Stimulated activated CD8-positive, alpha-beta memory T cell treated with anti-CD3 and anti-CD28 coated beads, Interleukin-15, amount 100 ng/mL, for 1 hour (primary cell): ENCODE data around the gene OPRD1.
"Not testable (repeated sequence)": the region's sequence is repeated elsewhere in the genome, so short reads cannot be mapped to it uniquely, and the experiment has no call there.

Experiments used
- DNase-seq: peaks from one replicate; pipeline ENCODE4 v3.0.0-alpha.2; 2020; ENCODE audit warnings: low read depth

Gene OPRD1

DNA sequence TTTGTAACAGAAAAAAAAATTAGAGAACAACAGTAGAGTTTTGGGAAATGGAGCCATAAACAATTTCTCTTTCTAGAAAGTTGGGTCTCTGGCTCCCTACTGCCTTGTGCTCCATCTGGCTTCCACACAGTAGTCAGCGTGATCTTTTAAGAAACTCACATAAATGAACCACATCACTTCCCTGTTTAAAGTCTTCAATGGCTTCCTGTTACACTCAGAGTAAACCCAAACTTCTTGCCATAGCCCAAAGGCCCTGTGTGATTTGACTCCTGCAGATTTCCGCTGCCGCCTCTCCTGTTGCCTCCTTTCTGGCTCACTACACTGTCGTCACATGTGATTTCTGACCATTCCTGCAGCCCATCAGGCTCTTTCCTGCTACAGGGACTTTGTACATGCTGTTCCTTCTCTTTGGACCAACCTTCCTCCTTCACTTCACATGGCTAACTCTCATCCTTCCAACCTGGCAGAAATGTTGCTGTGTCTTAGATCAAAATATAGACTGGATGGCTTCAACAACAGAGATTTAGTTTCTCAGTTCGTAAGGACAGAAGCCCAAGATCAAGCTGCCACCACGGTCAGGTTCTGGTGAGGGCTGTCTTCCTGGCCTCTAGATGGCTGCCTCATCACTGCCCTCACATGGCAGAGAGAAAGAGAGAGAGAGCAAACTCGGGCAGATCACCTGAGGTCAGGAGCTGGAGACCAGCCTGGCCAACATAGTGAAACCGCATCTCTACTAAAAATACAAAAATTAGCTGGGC lies 34.0 kb downstream of the OPRD1 start:
- DNase-seq, result no peak

DNA sequence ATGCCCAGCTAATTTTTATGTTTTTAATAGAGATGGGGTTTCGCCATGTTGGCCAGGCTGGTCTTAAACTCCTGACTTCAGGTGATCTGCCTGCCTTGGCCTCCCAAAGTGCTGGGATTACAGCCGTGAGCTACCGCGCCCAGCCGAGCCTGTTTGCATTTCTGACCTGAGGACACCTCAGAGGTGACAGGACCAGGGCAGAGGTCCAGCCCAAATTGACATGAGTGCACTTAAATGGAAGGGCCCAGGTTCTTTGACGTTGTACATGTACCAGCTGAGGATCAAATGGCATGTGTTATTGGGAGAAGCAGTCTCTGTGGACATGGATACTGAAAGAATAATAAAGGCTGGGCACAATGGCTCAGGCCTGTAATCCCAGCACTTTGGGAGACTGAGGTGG lies 35.2 kb downstream of the OPRD1 start:
- not testable (repeated sequence) for DNase-seq

DNA sequence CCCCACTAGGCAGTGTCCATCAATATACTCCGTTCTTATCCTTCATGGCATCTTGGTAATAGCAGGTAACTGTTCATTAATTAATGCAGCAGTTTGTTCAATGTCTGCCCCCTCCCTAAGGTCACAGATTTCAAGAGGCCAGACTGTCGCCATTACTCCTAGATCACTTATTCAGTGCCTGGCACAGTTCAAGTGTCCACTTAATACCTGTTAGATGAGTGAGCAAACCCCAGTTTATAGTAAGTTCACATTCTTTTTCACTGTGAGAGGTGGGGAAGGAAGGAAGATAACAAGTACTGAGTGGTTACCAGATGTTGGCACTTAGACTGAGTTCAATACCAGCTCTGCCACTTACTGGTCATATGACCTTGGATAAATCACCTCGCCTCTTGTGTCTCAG lies 36.4 kb downstream of the OPRD1 start:
- no peak for DNase-seq

DNA sequence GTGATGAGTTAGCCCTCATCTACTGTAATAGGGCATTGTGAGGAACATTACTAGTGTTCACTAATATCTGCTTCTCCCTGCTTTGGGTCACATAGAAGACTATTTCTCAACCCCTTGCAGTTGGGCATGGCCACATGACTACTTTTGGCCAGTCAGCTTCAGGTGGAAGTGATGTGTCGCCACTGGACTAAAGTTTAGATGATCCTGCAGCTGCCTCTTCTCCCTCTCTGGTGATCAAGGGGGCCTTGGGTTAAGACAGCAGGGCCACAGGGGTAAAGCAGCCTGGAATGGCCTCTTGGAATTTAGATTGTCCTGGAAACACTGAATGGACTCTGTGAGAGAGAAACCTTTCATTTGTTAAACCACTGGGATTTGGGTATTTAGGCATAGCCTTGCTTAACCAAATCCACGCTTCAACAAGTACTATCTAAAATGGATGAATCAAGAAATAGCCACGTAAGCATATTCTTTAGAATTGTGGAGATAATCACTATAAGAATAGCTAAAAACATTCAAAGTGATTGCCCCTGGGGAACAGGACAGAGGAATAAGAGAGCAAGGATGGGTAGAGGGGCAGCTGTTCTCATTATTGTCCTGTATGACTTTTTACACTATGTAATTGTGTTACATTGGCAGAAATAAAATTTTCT lies 41.2 kb downstream of the OPRD1 start:
- DNase-seq, result no peak

DNA sequence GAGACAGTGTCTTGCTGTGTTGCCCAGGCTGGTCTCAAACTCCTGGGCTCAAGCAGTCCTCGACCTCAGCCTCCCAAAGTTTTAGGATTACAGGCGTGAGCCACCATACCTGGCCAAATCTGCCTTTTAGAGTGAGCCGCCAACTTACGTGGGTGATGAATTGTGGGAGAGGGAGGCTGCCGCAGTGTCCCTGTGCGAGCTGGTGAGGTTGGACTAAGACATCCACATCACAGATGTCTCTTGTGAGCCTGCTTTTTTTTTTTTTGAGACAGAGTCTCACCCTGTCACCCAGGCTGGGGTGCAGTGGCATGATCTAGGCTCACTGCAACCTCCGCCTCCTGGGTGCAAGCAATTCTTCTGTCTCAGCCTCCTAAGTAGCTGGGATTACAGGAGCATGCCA lies 42.4 kb downstream of the OPRD1 start:
- not testable (repeated sequence) for DNase-seq

DNA sequence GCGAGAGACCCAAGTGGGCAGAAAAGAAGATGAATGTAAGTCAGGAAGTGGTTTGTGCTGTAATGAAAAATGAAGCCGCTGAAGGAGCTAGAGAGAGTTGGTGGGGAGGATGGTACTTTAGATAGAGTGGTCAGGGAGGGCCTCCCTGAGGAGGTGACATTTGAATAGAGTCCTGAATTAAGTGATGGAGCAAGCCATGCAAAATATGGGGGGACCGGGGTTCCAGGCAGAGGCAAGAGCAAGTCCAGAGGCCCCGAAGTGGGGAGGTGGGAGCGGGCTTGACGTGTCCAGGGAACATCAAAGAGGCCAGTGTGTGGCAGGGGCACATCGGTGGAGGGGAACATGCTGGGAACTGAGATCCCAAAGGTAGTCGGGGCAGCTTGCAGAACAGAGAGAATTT lies 43.1 kb downstream of the OPRD1 start:
- no peak for DNase-seq

DNA sequence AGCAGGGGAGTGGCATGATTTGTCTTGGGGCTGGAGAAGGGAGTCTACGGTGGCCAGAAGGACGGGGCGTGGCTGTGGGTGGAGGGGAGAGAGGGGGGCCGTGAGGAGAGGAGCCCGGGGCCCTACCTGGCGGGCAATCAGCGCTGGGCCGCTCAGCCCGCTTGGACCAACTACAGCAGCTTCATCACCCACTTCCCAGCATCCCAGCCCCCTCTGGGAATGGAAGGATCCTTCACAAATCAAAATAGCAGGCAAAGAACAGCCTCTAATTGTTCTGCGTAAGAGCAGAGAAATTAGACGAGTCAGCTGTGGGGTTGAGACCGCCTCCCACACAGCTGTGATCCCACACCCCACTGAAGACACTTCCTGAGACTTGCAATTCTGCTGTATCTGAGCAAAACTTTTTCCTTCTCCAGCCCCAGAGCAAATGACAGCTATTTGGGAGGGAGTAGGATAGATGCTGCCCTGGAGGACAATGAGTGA lies 43.5 kb downstream of the OPRD1 start:
- DNase-seq, result no peak

DNA sequence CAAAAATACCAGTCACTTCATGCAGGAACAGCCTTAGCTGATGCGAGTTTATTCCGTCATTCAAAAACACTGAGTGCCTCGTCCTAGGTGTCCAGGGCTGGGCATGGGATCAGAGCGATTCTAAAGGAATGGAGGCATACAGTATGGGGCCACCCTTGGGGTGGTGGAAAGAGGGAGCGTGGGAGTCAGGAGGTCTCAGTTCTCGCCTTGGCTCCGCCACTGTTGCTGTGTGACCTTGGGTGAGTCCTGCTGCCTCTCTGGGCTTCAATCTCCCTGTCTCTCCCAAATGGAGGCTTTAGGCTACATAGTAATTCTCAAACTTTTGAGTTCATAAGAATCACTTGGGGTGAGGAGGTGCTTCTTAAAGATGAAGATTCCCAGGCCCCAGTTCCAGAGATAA lies 44.0 kb downstream of the OPRD1 start:
- DNase-seq, result no peak

DNA sequence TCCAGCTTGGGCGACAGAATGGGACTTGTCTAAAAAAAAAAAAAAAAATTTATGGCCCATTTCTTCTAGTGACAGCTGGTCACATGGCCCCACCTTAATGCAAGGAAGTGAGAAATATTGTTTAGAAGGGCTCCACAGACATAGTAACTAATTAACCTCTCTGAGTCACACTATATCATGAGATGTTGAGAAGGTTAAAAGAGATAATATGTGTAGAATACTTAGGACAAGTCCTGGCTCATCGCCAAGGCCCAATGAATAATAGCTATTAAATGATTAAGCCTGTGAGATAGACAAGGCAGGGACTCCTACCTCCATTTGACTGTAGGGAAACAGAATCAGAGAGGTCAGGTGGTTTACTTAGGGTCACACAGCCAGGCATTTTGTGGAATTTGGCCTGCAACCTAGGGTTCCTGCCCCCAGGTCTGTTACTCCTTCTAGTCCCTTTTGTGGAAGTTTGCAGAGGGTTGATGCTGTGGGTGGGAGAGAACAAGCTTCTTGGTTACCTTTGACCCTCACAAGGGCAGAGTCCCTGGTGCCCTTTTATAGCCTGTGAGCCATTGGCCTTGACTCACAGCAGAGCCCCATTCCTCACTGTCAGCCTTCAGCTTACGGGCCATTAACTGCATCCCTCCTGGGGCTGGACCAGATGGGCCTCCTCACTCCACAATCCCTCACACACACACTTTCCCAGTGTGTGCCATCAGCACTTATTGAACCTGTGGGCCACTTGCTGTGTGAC lies 48.5 kb downstream of the OPRD1 start:
- DNase-seq, result no peak

DNA sequence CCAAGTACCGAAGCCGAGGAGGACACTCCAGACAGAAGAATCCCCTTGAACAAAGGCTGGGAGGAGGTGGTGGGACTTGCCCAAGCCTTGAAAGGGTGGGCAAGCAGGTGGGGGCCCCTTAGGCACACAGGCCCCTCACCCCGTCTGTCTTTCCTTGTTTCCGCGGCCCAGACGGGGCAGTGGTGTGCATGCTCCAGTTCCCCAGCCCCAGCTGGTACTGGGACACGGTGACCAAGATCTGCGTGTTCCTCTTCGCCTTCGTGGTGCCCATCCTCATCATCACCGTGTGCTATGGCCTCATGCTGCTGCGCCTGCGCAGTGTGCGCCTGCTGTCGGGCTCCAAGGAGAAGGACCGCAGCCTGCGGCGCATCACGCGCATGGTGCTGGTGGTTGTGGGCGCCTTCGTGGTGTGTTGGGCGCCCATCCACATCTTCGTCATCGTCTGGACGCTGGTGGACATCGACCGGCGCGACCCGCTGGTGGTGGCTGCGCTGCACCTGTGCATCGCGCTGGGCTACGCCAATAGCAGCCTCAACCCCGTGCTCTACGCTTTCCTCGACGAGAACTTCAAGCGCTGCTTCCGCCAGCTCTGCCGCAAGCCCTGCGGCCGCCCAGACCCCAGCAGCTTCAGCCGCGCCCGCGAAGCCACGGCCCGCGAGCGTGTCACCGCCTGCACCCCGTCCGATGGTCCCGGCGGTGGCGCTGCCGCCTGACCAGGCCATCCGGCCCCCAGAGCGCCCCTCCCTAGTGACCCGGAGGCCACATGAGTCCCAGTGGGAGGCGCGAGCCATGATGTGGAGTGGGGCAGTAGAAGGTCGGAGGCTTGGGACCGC lies 50.8 kb downstream of the OPRD1 start:
- DNase-seq, result no peak

DNA sequence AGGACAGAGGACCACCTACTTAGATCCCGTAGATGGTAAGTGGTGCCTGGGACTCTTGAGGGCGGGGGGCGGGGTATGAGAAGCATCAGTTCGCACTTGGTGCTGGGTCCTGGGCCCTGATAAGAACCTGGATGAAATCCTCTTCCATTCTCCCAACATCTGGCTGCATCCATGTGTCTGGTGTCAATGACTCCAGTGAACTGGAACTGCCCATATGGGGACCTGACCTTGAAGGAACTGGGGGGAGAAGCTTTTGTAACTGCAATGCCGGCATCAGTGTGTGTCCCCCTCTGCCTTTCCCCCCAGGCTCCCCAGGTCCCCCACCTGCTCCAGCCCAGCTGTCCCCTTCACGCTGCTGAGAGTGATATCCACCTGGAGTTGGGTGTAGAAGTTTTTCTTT lies 52.7 kb downstream of the OPRD1 start:
- no peak for DNase-seq

DNA sequence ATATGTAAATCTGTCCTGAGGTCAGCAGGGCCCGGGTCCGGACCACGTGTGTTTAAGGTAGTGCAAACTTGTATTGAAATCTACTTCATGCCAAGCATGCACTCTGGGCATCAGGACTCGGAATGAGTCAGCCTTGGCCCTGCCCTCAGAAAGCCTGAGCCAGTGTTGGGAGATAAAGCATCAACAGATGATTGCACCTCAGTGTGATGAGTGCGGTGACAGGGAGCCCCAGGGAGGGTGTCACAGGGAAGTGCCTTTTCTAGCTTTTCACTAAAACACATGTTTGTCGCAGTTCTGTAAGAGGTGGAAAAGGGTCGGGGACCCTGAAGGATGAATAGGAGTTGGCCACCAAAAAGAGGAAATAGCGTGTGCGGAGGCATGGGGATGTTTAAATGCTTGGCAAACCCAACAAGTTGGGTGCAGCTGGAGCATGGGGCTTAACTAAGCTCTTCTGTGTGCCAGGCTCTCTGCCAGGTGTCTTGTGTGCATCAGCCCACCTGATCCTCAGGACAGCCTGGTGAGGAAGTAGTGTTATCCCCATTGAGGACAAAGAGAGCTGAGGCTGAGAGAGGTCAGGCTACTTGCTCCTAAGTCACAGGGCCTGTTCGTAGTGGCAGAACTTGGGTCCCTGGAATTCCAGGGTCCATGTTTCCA lies 54.2 kb downstream of the OPRD1 start:
- DNase-seq, result no peak

DNA sequence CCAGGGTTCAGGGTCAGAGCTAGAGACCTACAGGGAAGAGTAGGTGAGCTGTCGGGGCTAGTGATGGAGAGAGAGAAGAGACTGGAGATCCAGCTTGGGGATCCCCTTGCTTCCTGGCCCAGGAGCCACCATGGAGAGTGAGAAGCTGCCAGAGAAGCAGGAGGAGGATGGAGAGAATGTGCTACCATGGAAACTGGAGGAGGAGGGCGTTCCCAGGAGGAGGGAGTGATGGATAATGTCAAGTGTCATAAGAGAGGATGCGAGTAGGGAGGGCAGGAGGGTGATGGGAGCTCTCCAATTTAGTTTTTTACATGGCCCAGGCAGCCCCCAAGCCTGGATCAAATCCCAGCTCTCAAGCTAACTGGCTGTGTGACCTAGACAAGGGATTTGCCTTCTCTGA lies 55.9 kb downstream of the OPRD1 start:
- no peak for DNase-seq

DNA sequence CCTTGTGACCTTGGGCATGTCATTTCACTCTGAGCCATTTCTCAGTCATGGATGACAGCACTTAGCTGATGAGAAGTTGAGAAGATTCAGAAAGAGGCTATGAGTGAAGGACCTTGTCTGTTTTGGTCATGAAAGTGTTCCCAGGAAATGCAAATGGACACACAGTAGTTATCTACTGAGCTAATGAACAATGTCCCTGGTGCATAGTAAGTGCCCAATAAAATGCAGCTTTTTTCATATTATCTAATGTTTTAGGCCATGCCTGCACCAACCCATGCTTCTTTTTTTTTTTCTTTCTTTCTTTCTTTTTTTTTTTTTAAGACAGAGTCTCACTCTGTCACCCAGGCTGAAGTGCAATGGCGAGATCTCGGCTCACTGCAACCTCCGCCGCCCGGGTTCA lies 58.0 kb downstream of the OPRD1 start:
- DNase-seq, result no peak

DNA sequence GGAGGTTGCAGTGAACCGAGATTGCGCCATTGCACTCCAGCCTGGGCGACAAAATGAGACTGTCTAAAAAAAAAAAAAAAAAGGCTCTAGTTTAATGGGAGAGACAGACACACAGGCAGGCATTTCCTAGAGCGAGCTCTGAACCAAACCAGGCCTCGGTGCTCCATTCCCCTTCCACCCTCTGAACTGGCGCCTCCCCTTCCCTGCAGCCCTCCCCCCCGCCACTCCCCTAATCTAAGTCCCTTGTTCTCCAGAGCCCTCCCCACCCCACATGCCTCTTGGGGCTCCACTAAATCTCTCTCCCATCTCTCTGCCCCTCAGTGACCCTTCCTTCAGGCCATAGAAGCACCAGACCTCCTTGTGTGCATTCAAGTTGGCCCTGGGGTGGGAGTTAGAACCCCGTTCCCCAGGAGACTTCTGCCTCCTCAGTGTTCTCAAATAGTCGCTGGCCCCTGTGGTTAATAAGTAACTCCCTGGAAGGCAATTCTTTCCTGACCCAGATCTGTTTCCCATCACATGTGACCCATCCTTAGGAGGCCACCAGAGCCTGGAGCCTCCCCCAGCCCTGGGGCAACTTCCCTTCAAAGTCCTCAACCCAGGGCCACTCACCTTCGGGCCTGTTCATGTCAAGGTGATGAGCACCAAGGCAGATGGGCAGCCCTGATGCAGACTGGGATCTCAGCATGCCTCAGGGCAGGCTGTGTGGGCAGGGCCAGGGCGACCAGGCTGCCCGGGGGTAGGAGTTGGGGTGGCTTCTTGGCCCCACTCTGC lies 59.8 kb downstream of the OPRD1 start:
- no peak for DNase-seq

DNA sequence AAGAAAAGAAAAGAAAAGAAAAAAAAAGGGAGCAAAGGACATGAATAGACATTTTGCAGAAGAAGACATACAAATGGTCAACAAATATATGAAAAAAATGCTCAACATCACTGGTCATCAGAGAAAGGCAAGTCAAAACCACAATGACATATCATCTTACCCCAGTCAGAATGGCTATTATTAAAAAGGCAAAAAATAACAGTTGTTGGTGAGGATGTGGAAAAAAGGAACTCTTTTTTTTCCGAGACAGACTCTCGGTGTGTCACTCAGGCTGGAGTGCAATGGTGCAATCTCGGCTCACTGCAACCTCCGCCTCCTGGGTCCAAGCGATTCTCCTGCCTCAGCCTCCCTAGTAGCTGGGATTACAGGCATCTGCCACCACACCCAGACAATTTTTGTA lies 63.2 kb downstream of the OPRD1 start:
- not testable (repeated sequence) for DNase-seq

DNA sequence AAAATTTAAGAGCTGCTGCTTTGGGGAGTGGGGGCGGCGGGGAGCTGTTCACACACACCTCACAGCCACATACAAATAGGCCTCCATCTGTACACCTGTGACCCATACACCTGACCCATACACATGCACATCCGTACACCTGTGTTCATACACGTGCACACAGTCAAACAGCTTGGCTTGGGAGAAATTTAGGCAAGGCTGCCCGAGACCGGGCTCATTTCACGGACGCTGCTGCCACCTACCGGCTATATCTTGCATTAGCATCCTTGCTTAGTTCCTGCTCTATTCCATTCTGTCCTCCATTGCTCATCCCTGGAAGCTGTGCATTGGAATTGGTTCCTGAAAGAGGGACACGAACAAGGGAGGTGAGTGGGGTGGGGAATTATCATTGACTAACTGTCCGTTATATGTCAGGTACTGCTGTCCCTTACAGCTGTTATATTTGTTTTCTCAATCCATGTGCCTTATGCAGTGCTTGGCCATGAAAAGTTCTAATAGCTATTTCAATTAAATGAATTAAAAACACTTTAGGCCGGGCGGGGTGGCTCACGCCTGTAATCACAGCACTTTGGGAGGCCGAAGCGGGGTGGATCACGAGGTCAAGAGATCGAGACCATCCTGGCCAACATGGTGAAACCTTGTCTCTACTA lies 65.3 kb downstream of the OPRD1 start:
- peak; percentile 55 for DNase-seq

DNA sequence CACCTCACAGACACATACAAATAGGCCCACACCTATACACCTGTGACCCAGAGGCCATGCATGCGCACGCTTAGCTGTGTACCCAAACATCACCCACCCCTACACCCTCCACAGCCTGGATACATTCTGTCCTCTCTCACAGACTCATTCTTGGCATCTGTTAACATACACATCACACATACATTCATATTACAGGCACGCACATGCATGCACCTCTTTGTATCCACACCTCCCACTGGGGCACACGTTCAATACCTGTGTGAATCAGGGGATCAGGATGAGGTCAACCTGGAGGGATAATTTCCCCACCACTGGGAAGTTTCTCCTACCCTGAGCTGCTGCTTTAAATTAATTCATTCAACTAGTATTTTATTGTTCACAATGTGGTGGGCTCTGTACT lies 66.8 kb downstream of the OPRD1 start:
- no peak for DNase-seq

DNA sequence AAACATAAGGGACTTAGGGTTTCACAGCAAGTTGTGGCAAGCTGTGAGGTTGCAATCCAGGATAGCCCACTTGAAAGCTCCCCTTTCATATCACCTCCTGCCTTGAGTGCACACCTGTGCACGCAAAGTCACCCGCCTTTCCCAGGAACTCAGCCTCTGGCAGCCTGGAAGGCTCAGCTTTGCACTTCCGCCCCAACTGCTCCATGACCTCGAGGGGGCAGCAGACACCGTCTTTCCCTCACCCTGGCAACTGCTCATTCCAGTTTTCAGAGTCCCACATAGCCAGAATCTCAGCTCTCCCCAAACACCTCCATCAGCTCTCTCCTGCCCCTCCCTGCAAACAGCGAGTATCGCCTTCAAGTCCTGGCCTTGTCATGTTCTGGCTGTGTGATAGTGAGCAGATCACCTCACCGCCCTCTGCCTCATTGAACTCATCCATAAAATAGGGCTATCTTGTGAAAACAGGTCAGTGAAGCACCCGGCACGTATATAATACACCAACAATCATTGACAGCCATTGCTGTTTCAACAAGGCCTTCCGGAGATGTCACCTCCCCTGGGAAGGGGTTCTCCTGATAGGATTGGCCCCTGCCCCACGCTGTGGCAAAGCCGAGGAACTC lies 70.1 kb downstream of the OPRD1 start:
- peak; percentile 64 for DNase-seq

DNA sequence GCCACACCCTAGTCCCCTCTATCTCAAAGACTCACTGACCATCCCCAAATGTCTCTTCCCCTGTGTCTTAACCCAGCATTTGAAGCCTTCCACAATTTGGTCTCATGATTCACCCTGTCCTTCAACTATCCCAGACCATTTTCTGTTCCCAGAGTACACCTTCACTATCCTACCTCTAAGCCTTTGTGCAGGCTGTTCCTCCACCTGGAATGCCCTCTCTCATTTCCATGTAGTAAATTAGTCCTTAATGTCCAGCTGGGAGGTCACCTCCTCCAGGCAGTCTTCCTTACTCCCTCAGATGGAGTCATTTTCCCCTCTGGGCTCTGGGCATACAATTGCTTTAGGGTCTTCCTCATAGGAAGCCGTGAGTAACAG lies 71.3 kb downstream of the OPRD1 start:
- no peak for DNase-seq
